Neural progenitor cell (in vitro differentiated cells): ENCODE data around the gene UNC93B1. TPM values are rescaled to one million over a fixed set of nuclear protein-coding genes. Genes with fewer than 3 reads are reported as not detected.
"Not testable (repeated sequence)": the region's sequence is repeated elsewhere in the genome, so short reads cannot be mapped to it uniquely, and the experiment has no call there.

Source experiments
- DNase-seq: peaks from one replicate; pipeline ENCODE4 v3.0.0-alpha.2; 2016; ENCODE audit warnings: low spot score
- H2AFZ ChIP-seq: fragments of 200-600 bp; sonication (generic); replicated peaks from 2 replicates; pipeline ENCODE4 v1.6.1; 2016; ENCODE audit warnings: antibody characterized with exemption
- H3F3A ChIP-seq: fragments of 200-600 bp; sonication (generic); 2 replicates; pipeline ENCODE4 v1.6.1; 2016; ENCODE audit warnings: antibody characterized with exemption, low read depth
- H3K27ac ChIP-seq: fragments of 200-600 bp; sonication (generic); 2 replicates; pipeline ENCODE4 v1.5.1; 2016; ENCODE audit warnings: mild to moderate bottlenecking
- H3K27me3 ChIP-seq: fragments of 200-600 bp; sonication (generic); 2 replicates; pipeline ENCODE4 v1.6.1; 2016; ENCODE audit warnings: mild to moderate bottlenecking, moderate library complexity
- H3K36me3 ChIP-seq: fragments of 200-600 bp; sonication (generic); 2 replicates; pipeline ENCODE4 v1.5.1; 2016
- H3K4me1 ChIP-seq: fragments of 200-600 bp; sonication (generic); 2 replicates; pipeline ENCODE4 v1.6.1; 2016; ENCODE audit warnings: mixed run types
- H3K4me2 ChIP-seq: fragments of 200-600 bp; sonication (generic); 2 replicates; pipeline ENCODE4 v1.6.1; 2016
- H3K4me3 ChIP-seq: fragments of 200-600 bp; sonication (generic); 2 replicates; pipeline ENCODE4 v1.5.1; 2016
- H3K79me2 ChIP-seq: fragments of 200-600 bp; sonication (generic); 2 replicates; pipeline ENCODE4 v1.6.1; 2016; ENCODE audit warnings: low read depth
- H3K9ac ChIP-seq: fragments of 200-600 bp; sonication (generic); 2 replicates; pipeline ENCODE4 v1.6.1; 2016
- H3K9me3 ChIP-seq: fragments of 200-600 bp; sonication (generic); 2 replicates; pipeline ENCODE4 v1.5.1; 2016; ENCODE audit warnings: low read depth
- H4K20me1 ChIP-seq: fragments of 200-600 bp; sonication (generic); 2 replicates; pipeline ENCODE4 v1.6.1; 2016; ENCODE audit warnings: low read depth
- H3K27ac Mint-ChIP-seq: 3 replicates; pipeline ENCODE4 v1.8.0; 2021; ENCODE audit warnings: mixed read lengths
- H3K27me3 Mint-ChIP-seq: 2 replicates; pipeline ENCODE4 v1.8.0; 2022; ENCODE audit warnings: low read depth, mild to moderate bottlenecking, inconsistent platforms, moderate library complexity, mixed read lengths; ENCODE audit not compliant: insufficient read depth
- H3K36me3 Mint-ChIP-seq: 3 replicates; pipeline ENCODE4 v1.8.0; 2021; ENCODE audit warnings: mixed read lengths
- H3K4me1 Mint-ChIP-seq: 3 replicates; pipeline ENCODE4 v1.8.0; 2021; ENCODE audit warnings: mixed read lengths
- H3K4me3 Mint-ChIP-seq: 3 replicates; pipeline ENCODE4 v1.8.0; 2021; ENCODE audit warnings: mild to moderate bottlenecking, moderate library complexity, mixed read lengths
- H3K9me3 Mint-ChIP-seq: 3 replicates; pipeline ENCODE4 v1.8.0; 2020; ENCODE audit warnings: mixed read lengths
- CTCF ChIP-seq: fragments of 200-600 bp; sonication (generic); IDR thresholded peaks from 2 replicates; pipeline ENCODE4 v1.5.1; 2017; ENCODE audit warnings: antibody characterized with exemption, mild to moderate bottlenecking
- microRNA-seq: library from miRNA; unstranded; fragments of <30 nt; microRNA quantifications from one replicate; pipeline ENCODE4, GENCODE V29; 2016
- small RNA-seq: library from RNA; depleted of rRNA; stranded (forward); fragments of <200 nt; gene quantifications from one replicate; pipeline ENCODE3, GENCODE V24; 2015
- total RNA-seq: library from RNA; depleted of rRNA; stranded (reverse); fragments of >200 nt; gene quantifications from 2 replicates; pipeline ENCODE4 v1.2.3, GENCODE V29; 2015; ENCODE audit warnings: low replicate concordance

Gene UNC93B1
- total RNA-seq, 1 donor from 2014 or later, result 8.8 TPM

- H3K27me3 Mint-ChIP-seq, result peaks cover 11% of the 10 kb centered on the region
- H3K27ac Mint-ChIP-seq, H3K4me1 ChIP-seq, H3K9me3 Mint-ChIP-seq, H3K36me3 ChIP-seq, H3K36me3 Mint-ChIP-seq, H3K9me3 ChIP-seq, H3K27ac ChIP-seq, H3K9ac ChIP-seq, DNase-seq, H4K20me1 ChIP-seq, H3K27me3 ChIP-seq, H2AFZ ChIP-seq, H3K79me2 ChIP-seq, H3F3A ChIP-seq, H3K4me3 ChIP-seq, H3K4me2 ChIP-seq, H3K4me3 Mint-ChIP-seq: not testable (repeated sequence)
- H3K4me1 Mint-ChIP-seq, result peaks cover 15% of the 10 kb centered on the region
Measured at GRCh38 chr11:67947785-67948184, 56.1 kb downstream of the UNC93B1 start.

GRCh38 chr11:67946403-67946802, 57.5 kb downstream of the UNC93B1 start:
- H3K79me2 ChIP-seq, H3K27me3 ChIP-seq, H3K4me3 Mint-ChIP-seq, H3K4me2 ChIP-seq, H3K36me3 Mint-ChIP-seq, H3K4me3 ChIP-seq, H3K4me1 ChIP-seq, H3K9ac ChIP-seq, H3K36me3 ChIP-seq, H4K20me1 ChIP-seq, DNase-seq, H3K27ac ChIP-seq, H3K27me3 Mint-ChIP-seq, H3K9me3 ChIP-seq, H3K9me3 Mint-ChIP-seq, H3K27ac Mint-ChIP-seq, H2AFZ ChIP-seq: not testable (repeated sequence)
- peaks cover 18% of the 10 kb centered on the region for H3K4me1 Mint-ChIP-seq
- peaks cover 12% of the 10 kb centered on the region for H3F3A ChIP-seq

- peaks cover 18% of the 10 kb centered on the region for H3K4me1 Mint-ChIP-seq
Measured at GRCh38 chr11:67943406-67943805, 60.5 kb downstream of the UNC93B1 start.

More at GRCh38 chr11:67943406-67943805, 60.5 kb downstream of the UNC93B1 start:
- peak overlapping the region; percentile 33 for H3K4me3 Mint-ChIP-seq
- not testable (repeated sequence) for H3K9me3 ChIP-seq, H3K27me3 Mint-ChIP-seq, H3K27ac Mint-ChIP-seq, DNase-seq, H3K4me1 ChIP-seq, H3K9me3 Mint-ChIP-seq, H2AFZ ChIP-seq, H3K27me3 ChIP-seq, H3K9ac ChIP-seq, H3K36me3 Mint-ChIP-seq, H3K4me3 ChIP-seq, H3K36me3 ChIP-seq, H3K79me2 ChIP-seq, H4K20me1 ChIP-seq
- TF ChIP-seq CTCF, result peak; percentile 26
- Histone ChIP-seq H3K4me2 (peak overlapping the region; percentile 56), H3K27ac (peak overlapping the region; percentile 13), H3F3A (peaks cover 12% of the 10 kb centered on the region)

Small RNA genes lying within 50 kb of the gene (microRNA-seq; reads per million reads assigned to microRNA genes)
- not detected for gene MIR4691
- not detected for gene MIR6753
- not detected for gene MIR7113

Small RNA genes lying within 50 kb of the gene (small RNA-seq; reads per million reads assigned to genes)
- not detected for gene MIR6753

Other genes with a start within 250 kb of the UNC93B1 start
- gene ALDH3B1, start 6.2 kb upstream of the UNC93B1 start, total RNA-seq, result 0.12 TPM in 1 of 2 replicates, not detected in the other
- 46.7 and 149 TPM in 2 replicates for gene NDUFS8, start 26.6 kb upstream of the UNC93B1 start, total RNA-seq
- gene TCIRG1, start 34.9 kb upstream of the UNC93B1 start, total RNA-seq, result 10.7 and 19.4 TPM in 2 replicates
- gene CHKA, start 117.3 kb upstream of the UNC93B1 start, total RNA-seq, result 33.9 and 36.8 TPM in 2 replicates
- gene KMT5B, start 209.2 kb upstream of the UNC93B1 start, total RNA-seq, result 48.3 and 62.4 TPM in 2 replicates